ENCODE measurements around the gene PDE1A. TPM values are rescaled to one million over a fixed set of nuclear protein-coding genes. Genes with fewer than 3 reads are reported as not detected.

Gene PDE1A
- total RNA-seq, 1 donor: 42.0 TPM

DNA sequence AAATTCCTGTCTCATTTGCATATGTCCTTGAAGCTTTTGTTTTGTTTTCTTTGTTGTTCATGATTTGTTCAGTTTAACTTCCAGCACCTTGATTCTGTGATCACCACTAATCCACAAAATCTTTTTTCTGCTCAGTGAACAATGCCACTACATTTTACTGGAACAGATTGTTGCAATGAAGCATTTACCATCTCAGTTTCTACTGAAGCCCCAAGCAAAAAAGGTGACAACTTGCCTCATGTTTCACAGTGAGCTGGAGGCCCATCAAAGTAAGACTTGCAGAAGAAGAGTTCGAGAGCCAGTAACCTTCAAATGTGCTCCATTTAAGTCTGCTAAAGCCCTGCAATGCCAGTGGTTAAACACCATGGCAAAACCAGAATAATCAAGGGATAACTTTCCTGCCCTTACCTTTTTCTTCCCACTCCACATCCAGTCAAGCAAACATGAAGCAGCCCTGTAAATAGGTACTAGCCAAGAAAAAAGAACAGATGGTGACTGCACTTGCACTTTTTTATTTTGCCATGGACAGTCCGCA is 25.7 kb upstream of the PDE1A start:
- TF ChIP-seq, protein P1, sequence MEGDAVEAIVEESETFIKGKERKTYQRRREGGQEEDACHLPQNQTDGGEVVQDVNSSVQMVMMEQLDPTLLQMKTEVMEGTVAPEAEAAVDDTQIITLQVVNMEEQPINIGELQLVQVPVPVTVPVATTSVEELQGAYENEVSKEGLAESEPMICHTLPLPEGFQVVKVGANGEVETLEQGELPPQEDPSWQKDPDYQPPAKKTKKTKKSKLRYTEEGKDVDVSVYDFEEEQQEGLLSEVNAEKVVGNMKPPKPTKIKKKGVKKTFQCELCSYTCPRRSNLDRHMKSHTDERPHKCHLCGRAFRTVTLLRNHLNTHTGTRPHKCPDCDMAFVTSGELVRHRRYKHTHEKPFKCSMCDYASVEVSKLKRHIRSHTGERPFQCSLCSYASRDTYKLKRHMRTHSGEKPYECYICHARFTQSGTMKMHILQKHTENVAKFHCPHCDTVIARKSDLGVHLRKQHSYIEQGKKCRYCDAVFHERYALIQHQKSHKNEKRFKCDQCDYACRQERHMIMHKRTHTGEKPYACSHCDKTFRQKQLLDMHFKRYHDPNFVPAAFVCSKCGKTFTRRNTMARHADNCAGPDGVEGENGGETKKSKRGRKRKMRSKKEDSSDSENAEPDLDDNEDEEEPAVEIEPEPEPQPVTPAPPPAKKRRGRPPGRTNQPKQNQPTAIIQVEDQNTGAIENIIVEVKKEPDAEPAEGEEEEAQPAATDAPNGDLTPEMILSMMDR (IDR thresholded peaks at IDR 0.05; ENCODE audit: extremely low read depth, low read depth, low read length): no peak
- H3K27ac ChIP-seq (ENCODE audit: low read depth, low read length): no peak overlapping the region
- no peaks in the 10 kb centered on the region for H3K79me2 ChIP-seq (ENCODE audit: insufficient read depth, low read length)
- H3K4me2 ChIP-seq (ENCODE audit: insufficient read depth, low read length): no peak overlapping the region
- no peak overlapping the region for H2AFZ ChIP-seq (ENCODE audit: low read length)
- no peaks in the 10 kb centered on the region for H3K9me3 ChIP-seq (ENCODE audit: low read depth, low read length)
- H3K36me3 ChIP-seq (ENCODE audit: insufficient read depth, low read length): no peaks in the 10 kb centered on the region
- DNase-seq (ENCODE audit: insufficient read length, low spot score, missing footprints): no peak
- H3K4me1 ChIP-seq (ENCODE audit: insufficient read depth, low read length): peaks cover 16% of the 10 kb centered on the region
- no peaks in the 10 kb centered on the region for H4K20me1 ChIP-seq (ENCODE audit: insufficient read depth, low read length)
- H3K27me3 ChIP-seq (ENCODE audit: insufficient read depth, low read length): no peaks in the 10 kb centered on the region
- H3K4me3 ChIP-seq (ENCODE audit: insufficient read depth, low read length): no peak overlapping the region

DNA sequence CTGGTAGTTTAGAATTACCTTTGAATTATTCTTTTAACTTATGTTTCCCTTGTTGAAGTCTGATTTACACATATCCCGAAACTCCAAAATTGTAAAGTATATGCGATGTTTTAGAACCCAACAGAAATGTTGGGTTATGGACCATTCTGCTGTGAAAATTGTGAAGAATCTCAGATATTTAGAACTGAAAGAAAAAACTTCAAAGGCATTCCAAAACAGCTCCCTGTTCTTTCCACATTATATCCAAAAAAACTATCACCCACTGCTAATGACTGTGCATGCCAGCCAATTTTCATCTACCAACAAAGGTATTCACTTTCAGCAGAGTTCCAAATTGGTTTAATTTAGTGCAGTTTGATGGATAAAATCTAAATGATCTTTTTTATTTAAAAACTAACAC is 21.5 kb upstream of the PDE1A start:
- Histone ChIP-seq H3K4me1 (ENCODE audit: insufficient read depth, low read length) (peaks cover 35% of the 10 kb centered on the region), H3K36me3 (ENCODE audit: insufficient read depth, low read length) (no peaks in the 10 kb centered on the region), H3K79me2 (ENCODE audit: insufficient read depth, low read length) (no peaks in the 10 kb centered on the region), H3K4me2 (ENCODE audit: insufficient read depth, low read length) (no peak overlapping the region), H3K27ac (ENCODE audit: low read depth, low read length) (peak overlapping the region; percentile 51), H4K20me1 (ENCODE audit: insufficient read depth, low read length) (no peaks in the 10 kb centered on the region), H3K4me3 (ENCODE audit: insufficient read depth, low read length) (no peak overlapping the region), H2AFZ (ENCODE audit: low read length) (no peak overlapping the region), H3K9me3 (ENCODE audit: low read depth, low read length) (no peaks in the 10 kb centered on the region), H3K27me3 (ENCODE audit: insufficient read depth, low read length) (no peaks in the 10 kb centered on the region)
- no peak for DNase-seq (ENCODE audit: insufficient read length, low spot score, missing footprints)
- TF ChIP-seq, protein P1 (IDR thresholded peaks at IDR 0.05; ENCODE audit: extremely low read depth, low read depth, low read length): no peak

DNA sequence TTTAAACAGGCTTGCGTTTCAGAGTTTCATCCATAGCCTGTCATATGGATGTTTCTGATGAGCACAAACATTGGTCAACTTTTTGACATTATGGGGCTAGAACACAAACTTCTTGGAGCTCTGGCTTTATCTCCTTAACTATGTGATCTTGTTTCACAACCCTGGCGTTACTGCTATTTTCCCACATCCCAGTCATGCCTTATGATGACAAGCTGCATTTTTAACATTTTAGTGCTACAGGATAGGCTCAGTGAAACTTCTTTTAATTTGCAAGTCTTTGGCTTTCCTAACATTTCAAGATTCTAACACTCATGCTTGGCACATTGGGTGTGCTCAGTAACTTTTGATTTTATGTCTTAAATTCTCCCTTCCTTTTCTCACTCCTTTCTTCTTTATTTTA is 21.0 kb upstream of the PDE1A start:
- H3K4me3 ChIP-seq (ENCODE audit: insufficient read depth, low read length): no peak overlapping the region
- no peak overlapping the region for H2AFZ ChIP-seq (ENCODE audit: low read length)
- no peak overlapping the region for H3K4me2 ChIP-seq (ENCODE audit: insufficient read depth, low read length)
- H3K36me3 ChIP-seq (ENCODE audit: insufficient read depth, low read length): no peaks in the 10 kb centered on the region
- no peaks in the 10 kb centered on the region for H3K27me3 ChIP-seq (ENCODE audit: insufficient read depth, low read length)
- DNase-seq (ENCODE audit: insufficient read length, low spot score, missing footprints): no peak
- TF ChIP-seq, protein P1 (IDR thresholded peaks at IDR 0.05; ENCODE audit: extremely low read depth, low read depth, low read length): no peak
- peaks cover 35% of the 10 kb centered on the region for H3K4me1 ChIP-seq (ENCODE audit: insufficient read depth, low read length)
- no peaks in the 10 kb centered on the region for H3K9me3 ChIP-seq (ENCODE audit: low read depth, low read length)
- no peaks in the 10 kb centered on the region for H4K20me1 ChIP-seq (ENCODE audit: insufficient read depth, low read length)
- H3K27ac ChIP-seq (ENCODE audit: low read depth, low read length): peak overlapping the region; percentile 51
- no peaks in the 10 kb centered on the region for H3K79me2 ChIP-seq (ENCODE audit: insufficient read depth, low read length)

DNA sequence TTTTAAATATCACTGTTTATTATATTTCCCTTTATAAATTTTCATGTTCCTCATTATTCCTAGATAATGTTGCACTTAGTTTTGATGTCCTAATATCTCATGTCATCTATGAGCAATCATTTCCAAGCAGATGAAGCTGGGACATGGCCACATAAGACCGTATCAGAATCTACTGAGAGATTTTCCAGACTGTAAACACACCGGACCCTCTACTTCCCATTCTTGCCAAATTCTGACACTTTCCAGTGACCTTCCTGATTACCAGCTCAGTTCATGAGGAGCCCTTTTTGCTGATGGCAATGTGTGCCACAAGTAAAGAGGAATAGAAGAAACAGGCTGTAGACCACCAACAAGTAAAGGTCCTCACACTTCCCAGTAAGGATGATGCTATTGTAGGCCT is 20.3 kb upstream of the PDE1A start:
- Histone ChIP-seq H3K4me2 (ENCODE audit: insufficient read depth, low read length) (no peak overlapping the region), H3K27ac (ENCODE audit: low read depth, low read length) (peak overlapping the region; percentile 51), H3K79me2 (ENCODE audit: insufficient read depth, low read length) (no peaks in the 10 kb centered on the region), H3K4me1 (ENCODE audit: insufficient read depth, low read length) (peaks cover 35% of the 10 kb centered on the region), H3K4me3 (ENCODE audit: insufficient read depth, low read length) (no peak overlapping the region), H3K27me3 (ENCODE audit: insufficient read depth, low read length) (no peaks in the 10 kb centered on the region), H3K9me3 (ENCODE audit: low read depth, low read length) (no peaks in the 10 kb centered on the region), H4K20me1 (ENCODE audit: insufficient read depth, low read length) (no peaks in the 10 kb centered on the region), H2AFZ (ENCODE audit: low read length) (peak overlapping the region; percentile 0), H3K36me3 (ENCODE audit: insufficient read depth, low read length) (no peaks in the 10 kb centered on the region)
- no peak for DNase-seq (ENCODE audit: insufficient read length, low spot score, missing footprints)
- TF ChIP-seq, protein P1 (IDR thresholded peaks at IDR 0.05; ENCODE audit: extremely low read depth, low read depth, low read length): no peak

Data from osteoblast (primary cell).